Medulla oblongata (tissue), 1 donor: ENCODE results near the gene RESF1.

Experiments
- DNase-seq: peaks from one replicate; pipeline ENCODE4 v3.0.0-alpha.2; 2015; ENCODE audit errors: extremely low spot score

RESF1 gene

DNA sequence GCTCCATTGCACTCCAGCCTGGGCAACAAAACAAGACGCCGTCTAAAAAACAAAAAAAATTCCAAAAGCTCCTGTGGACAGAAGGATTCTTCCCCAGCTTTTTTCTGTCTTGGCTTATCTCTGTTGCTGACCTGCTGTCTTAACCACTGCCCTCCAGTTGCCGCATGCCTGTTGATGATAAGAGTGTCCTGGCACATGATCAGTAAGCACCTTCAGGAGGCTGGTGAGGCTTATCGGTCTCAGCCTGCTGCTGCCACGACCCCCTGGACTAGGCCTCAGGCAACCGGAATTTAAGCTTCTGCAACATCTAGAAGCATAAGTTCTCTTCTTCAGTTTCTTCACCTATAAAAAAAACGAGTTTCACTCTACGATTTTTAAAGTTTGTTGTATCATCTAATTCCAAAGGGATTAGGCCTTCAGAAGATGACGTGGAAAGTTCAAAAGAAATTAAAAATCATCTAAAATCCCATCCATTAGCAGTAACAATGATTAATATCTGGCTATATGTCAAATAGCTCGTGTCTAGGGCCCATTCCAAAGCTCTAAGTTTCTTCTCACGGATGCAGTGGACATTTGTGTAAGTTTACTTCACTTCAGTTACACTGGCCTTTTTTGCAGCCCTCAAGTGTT lies 46.4 kb downstream of the RESF1 start:
- DNase-seq = no peak
